VCaP (cell line): ENCODE results near the gene SUN1.

Experiments used
- H3K27ac ChIP-seq: fragments of 450-650 bp; 2 replicates; pipeline ENCODE4 v1.5.1; 2017
- CTCF ChIP-seq: fragments of 450-650 bp; conservative IDR thresholded peaks from 2 replicates; pipeline ENCODE4 v1.5.1; 2017; ENCODE audit warnings: mild to moderate bottlenecking, moderate library complexity

SUN1 gene

DNA sequence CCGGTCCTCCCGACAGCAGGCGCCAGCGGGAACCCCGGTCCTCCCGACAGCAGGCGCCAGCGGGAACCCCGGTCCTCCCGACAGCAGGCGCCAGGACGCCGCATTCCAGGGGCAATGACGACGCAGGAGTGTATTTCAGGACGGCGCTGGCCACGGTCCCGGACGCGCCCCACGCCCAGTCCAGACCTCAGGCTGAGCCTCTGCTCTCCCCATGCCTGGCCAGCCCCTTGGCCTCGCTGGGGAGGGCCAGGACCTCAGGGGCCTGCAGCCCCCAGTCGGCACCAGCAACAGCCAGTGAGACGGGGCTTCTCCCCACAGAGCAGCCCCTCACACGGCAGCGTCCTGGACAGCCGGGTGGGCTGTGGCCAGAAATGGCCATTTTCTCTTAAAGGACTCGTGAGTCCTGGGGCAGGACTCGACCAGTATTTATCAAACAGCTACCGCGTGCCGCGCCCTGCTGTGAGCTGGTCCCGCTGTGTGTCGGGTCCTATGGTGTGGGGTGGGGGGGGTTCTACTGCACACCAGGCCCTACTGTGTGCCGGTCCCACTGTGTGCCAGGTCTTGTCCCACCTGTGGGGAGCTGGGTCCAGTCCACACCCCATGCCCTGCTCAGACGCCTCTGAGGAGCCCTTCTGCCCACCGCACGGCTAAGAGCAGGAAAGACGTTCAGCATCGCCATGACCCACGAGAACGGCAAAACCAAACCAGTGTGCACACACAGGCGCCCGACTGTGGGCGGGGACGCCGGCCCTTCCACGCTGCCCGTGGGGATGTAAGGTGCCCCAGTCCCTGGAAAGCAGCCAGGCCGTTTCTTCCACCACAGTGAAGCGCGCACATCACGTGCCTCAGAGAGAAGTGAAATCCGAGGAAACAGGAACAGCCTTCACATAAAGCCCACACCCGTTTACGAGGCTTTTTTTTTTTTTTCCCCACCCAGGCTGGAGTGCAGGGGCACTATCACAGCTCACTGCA, 77.4 kb downstream of the SUN1 start:
- no peak overlapping the region for H3K27ac ChIP-seq
- TF ChIP-seq CTCF = no peak

- TF ChIP-seq CTCF = no peak
- no peak overlapping the region for H3K27ac ChIP-seq
These were observed 78.2 kb downstream of the SUN1 start for GRCh38 chr7:910441-910861.

GRCh38 chr7:910931-911431, 78.7 kb downstream of the SUN1 start:
- TF ChIP-seq CTCF = no peak
- H3K27ac ChIP-seq = no peak overlapping the region

GRCh38 chr7:911791-912480, 79.7 kb downstream of the SUN1 start:
- H3K27ac ChIP-seq = no peak overlapping the region
- TF ChIP-seq CTCF = no peak

GRCh38 chr7:913736-914520, 81.7 kb downstream of the SUN1 start:
- TF ChIP-seq CTCF = no peak

GRCh38 chr7:914521-915194, 82.4 kb downstream of the SUN1 start:
- no peak overlapping the region for H3K27ac ChIP-seq
- no peak for TF ChIP-seq CTCF

More at GRCh38 chr7:913736-914520, 81.7 kb downstream of the SUN1 start:
- H3K27ac ChIP-seq = no peak overlapping the region
